WI38 (cell line): ENCODE results near the gene FAM120C.

Experiments used
- H3K4me3 ChIP-seq: 2 replicates; pipeline ENCODE4 v1.5.1; 2011; ENCODE audit warnings: low read depth, mild to moderate bottlenecking, control low read depth, low read length
- TF ChIP-seq, protein P1 (sequence below): IDR thresholded peaks from 2 replicates; pipeline ENCODE4 v1.5.1; 2012; ENCODE audit warnings: low read depth, mild to moderate bottlenecking, control low read depth, low read length

FAM120C gene

DNA sequence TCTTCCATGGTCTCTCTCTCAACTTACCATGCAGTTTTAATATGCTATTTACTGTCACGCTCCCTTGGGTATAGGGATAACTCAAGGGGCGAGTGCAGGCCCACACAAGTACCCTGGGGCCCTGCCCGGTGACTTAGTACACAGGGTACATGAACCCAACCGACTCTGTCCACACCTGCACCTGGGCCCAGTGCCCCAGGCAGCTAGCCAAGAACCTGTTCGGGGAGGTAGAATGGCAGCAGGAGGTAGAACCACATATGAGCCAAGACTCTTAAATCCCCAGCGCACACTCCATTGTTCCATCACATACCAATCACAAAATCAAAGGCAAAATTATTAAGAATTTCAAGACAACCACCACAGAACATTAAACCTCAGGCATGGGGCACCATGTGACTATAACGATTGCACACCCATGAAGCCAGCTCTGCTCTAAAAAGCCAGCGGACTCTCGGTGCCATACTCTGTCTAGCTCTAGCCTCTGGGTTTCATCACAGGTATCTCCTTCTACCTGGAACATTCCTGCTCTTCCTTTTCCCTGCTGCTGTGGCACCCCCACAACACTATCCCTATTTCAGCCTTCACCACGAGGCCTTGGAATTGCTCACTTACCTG, 153.4 kb downstream of the FAM120C start:
- TF ChIP-seq, protein P1, sequence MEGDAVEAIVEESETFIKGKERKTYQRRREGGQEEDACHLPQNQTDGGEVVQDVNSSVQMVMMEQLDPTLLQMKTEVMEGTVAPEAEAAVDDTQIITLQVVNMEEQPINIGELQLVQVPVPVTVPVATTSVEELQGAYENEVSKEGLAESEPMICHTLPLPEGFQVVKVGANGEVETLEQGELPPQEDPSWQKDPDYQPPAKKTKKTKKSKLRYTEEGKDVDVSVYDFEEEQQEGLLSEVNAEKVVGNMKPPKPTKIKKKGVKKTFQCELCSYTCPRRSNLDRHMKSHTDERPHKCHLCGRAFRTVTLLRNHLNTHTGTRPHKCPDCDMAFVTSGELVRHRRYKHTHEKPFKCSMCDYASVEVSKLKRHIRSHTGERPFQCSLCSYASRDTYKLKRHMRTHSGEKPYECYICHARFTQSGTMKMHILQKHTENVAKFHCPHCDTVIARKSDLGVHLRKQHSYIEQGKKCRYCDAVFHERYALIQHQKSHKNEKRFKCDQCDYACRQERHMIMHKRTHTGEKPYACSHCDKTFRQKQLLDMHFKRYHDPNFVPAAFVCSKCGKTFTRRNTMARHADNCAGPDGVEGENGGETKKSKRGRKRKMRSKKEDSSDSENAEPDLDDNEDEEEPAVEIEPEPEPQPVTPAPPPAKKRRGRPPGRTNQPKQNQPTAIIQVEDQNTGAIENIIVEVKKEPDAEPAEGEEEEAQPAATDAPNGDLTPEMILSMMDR = no peak
- H3K4me3 ChIP-seq = no peak overlapping the region

DNA sequence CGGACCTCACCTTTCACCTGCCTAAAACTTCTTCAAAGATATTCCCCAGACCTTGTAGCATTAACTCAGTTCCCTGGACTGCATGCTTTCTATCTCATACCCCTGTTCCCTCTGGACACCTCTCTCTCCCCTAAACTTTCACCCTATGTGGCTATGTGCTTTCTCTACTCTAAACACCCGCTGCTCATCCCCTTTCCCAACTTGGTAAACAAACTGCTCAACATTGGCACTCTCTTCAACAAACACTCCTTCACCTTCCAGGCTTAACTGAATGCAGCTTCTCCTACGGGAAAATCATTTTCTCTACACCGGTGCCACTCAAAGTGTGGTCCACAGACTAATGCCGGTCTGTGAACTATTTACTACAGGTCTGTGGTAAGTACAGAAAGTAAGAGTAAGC, 158.7 kb downstream of the FAM120C start:
- TF ChIP-seq, protein P1 = no peak

More for the DNA sequence above, 158.7 kb downstream of the FAM120C start:
- no peak overlapping the region for H3K4me3 ChIP-seq
